NCI-H2227 treated with DMSO at 0.1 percent for 48 hours (cell line): ENCODE data around the gene HPS5.

Experiments
- DNase-seq: peaks from one replicate; lab custom pipeline; 2025; lab: John Stamatoyannopoulos, UW

Gene HPS5

GRCh38 chr11:18235394-18236334, 86.3 kb downstream of the HPS5 start:
- no peak for DNase-seq

- no peak for DNase-seq
Measured at GRCh38 chr11:18233912-18234311, 88.0 kb downstream of the HPS5 start.

- no peak for DNase-seq
Measured at GRCh38 chr11:18230859-18231258, 91.1 kb downstream of the HPS5 start.

GRCh38 chr11:18229501-18229900, 92.4 kb downstream of the HPS5 start:
- no peak for DNase-seq
